SKM-1 treated with dmso at 0.1 percent for 144 hours (cell line): ENCODE results near the gene FOXI2.

Experiments
- DNase-seq: peaks from one replicate; lab custom pipeline; 2025; ENCODE audit not compliant: unreplicated experiment; lab: John Stamatoyannopoulos, UW

FOXI2 gene

DNA sequence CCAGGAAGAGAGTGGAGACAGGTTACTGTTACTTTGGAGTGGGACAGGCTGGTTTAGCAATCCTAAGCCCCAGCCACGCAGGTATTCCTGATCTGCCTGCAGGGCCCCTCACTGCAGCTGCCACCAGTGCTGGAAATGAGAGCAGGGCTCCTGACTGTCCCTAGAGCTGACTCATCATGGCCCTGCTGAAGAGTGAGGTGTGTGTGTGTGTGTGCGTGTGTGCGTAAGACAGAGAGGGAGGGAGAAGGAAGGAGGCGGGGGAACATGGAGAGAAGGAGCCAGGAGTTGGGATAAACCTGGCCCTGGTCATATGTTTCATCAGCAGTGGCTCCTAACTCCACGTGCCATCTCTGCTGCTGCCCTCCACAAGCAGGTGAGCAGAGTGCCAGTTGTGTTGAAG lies 3.6 kb downstream of the FOXI2 start:
- no peak for DNase-seq

DNA sequence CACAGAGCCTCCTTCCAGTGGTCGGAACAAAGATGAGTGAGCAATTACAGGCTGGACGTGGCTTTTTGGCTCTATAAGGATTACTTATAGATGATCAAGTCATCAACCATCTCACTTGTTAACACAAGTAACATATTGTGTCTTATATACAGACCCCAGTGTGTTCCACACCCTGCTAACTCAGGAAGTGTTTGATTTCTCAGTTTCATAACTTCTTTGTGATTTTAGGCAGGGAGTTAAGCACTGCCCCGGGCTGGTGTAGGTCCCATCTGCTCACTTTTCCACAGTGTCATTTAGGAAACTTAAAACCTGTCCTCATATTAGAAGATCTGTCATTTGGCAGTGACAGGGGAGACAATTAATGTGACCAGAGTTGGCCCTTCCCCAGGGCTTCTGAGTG lies 6.2 kb downstream of the FOXI2 start:
- DNase-seq = no peak

DNA sequence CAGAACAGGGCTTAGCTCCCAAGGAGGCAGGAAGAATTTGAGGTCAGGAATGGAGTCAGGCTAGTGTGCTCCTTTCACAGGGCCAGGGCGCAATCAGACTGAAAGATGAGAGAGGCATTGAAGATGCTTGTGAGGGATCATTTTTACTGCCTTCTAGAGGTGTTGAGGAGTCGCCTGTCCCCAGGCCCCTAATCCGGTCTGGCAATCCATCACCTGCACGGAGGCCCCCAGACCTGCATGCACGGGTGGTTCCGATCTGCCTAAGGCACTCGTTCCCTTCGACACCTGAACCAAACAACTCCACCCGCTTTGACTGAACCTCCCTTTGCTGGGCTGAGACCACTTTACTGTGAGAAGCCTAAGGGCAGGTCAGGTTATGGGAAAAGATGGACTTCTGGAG lies 8.0 kb downstream of the FOXI2 start:
- no peak for DNase-seq

DNA sequence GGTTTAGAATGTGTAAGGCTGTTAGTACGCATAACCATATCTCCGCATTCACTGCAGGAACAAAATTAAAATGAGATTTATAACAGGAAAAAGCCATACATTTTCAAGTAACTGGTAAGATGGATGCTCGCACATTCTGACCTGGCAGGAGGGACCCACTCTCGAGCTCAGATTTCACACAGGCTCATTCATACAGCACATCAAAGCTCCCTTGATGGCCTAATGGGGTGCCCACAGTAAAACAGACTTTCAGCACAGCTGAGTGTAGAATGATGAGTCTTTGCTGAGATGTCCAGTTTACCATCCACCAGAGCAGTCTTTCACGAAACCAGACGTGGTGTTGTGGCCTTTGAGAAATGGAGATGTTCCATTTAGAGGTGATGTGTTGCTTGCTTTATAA lies 8.9 kb downstream of the FOXI2 start:
- DNase-seq = no peak

DNA sequence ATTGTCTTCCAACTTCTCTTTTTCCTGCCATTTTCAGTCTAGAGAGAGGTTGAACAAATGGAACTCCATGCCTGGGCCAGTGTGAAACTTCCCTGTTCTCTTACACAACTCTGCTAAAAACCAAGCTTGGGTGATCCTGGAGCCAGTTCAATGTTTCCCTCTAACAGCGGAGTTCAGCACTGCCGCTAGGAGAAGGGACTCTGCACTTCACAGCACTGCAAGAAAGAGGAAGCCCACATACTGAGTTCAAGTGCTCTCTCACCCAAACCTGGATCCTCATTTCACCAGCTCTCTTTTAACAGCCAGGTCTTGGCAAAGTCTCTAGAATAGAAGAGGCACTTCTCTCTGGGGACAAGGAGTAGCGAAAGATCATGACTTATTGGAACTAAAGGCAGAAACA lies 18.8 kb downstream of the FOXI2 start:
- DNase-seq = peak; percentile 79

DNA sequence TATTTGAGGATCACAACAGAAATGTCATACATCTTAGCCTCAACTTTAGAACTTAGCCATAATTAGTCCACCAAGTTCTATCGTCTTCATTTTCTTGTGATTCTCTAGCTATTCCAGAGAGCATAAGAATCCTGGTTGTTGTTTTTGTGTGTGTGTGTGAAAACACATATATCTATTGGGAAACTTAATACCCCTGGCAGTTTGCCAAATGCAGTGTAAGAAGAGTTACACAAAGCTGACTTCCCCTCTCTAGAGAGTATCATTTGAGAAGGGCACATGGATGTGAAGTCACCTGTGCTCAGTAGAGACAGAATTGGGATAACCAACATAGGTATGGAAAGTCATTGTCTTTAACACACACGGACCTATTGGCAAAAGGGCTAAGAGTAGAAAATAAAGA lies 19.3 kb downstream of the FOXI2 start:
- no peak for DNase-seq

DNA sequence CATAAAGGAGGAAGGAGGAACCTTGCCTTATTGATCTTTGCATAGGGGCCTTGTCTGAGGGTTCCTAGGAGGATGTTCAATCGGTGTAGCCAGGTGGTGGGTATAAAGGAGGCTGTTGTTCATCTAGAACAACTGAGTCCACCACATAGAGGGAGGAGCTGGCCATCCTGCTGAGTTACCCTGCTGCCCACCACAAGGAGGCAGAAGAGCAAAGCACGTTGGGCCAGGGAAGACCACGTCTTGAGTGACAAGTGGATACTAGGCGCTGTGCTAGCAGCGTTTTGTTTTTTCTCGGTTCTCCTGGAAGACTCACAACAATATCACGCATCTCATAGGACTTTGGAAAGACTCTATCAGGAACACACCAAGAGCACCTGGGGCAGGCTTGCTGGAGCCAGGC lies 20.0 kb downstream of the FOXI2 start:
- no peak for DNase-seq

DNA sequence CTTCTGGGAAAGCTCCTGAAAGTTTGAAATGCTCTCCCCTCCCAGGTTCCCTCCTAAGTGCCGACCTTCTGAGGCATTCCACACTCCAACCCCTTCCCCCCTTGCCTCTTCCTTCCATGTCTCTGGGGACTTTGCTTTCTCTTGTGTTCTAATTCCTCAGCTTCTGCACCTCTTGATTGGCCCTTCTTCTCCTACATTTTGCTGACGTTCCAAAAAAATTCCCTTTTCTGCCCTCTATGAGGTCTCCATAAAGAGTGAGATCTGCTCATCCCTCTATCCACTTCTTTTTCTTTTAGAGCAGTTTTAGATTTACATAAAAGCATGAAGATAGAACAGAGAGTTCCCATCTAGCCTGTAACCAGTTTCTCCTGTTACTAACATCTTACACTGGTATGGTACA lies 22.3 kb downstream of the FOXI2 start:
- DNase-seq = no peak

DNA sequence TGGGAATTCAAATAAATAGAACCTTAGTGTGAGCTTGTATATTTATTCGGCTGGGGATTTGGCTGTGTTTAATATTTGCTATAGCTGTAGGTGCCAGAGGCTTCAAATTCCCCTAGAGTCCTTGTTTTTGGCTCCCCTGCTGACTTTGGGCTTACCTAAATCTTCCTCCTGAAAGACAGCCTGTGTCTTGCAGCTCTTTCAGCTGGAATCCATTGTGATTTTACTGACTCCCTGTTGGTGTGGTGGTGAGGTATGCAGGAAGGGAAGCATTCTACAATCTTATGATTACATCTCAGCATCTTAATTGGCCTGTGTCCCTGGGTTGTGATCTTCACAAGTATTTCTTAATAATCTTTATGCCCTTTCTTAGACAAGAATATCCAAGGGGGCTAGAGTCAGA lies 25.9 kb downstream of the FOXI2 start:
- no peak for DNase-seq

DNA sequence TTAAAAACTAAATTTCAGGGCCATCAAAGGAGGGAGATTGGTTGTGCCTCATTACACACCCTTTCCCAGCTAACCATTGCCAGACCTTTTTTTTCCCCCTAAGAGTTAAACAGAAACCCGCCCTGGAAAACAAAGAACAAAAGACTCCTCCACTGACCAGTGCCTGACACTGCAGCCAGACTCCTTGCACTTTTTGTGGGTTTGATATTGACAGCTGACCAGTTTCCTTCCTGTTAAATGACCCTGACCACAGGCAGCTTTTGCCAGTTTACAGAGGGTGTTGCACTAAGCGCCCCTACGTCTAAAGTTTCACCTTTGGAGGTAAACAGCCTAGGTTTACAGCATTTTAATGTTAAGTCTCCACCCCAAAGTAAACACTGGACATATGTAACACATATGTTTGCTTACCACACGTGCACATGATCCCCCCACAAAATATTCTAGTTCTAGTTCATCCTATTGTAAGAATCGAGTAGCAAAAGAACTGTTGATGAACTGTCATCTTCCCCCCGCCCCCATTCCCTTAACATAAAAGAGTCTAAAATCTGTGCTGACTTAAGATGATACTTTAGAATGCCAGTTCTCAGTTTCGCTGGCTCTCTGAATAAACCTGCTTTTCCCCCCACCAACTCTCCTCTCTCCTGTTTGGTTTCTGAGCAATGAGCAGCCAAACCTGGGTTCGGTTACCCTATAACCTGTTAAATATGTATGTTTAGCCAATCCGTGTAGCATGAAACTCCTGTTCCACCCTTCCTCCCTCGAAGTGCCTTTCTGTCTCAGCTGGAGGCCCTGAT lies 38.0 kb downstream of the FOXI2 start:
- no peak for DNase-seq

DNA sequence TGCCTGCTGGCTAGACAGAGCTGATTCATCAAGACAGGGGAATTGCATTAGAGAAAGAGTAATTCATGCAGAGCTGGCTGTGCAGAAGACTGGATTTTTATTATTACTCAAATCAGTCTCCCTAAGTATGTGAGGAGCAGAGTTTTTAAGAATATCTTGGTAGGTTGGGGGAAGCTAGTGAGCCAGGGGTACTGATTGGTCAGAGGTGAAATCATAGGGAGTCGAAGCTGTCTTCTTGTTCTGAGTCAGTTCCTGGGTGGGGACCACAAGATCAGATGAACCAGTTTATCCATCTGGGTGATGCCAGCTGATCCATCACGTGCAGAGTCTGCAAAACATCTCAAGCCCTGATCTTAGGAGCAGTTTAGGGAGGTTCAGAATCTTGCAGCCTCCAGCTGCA lies 39.8 kb downstream of the FOXI2 start:
- no peak for DNase-seq

DNA sequence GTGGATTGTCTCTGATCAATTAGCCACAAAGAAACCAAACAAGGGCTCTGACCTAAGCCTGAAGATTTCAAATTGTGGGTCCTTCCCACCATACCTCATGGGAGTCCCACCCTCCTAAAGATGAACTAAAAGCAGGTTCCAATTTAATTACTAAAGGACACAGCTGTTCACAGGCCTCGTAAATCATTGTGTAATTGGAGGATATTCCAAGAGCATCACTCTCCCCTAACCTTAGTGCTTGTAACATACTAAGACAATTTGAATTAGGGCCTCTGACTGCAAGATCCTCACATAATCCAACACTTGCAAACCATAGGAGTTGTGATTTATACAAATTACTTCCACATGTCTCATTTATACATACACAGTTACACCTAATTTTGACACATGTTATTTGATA lies 44.4 kb downstream of the FOXI2 start:
- no peak for DNase-seq

DNA sequence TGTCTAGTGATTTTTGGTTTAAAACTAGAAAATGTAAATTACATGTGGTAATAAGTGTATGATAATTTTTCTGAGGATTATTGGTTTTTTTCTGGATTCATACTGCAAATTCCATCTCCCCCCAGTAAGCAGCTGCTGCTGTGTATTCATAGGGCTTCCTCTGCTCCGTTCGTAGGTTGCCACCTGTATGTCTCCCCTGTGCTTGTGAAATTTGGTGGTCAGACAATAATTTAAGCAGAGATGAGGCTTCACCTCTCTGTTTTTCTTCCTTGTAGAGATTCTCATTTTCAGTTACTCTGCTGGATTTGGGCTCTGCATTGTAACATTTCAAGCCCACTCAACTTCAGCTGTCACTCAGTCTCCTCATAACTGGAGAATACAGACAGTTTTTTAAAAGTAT lies 50.9 kb downstream of the FOXI2 start:
- no peak for DNase-seq

DNA sequence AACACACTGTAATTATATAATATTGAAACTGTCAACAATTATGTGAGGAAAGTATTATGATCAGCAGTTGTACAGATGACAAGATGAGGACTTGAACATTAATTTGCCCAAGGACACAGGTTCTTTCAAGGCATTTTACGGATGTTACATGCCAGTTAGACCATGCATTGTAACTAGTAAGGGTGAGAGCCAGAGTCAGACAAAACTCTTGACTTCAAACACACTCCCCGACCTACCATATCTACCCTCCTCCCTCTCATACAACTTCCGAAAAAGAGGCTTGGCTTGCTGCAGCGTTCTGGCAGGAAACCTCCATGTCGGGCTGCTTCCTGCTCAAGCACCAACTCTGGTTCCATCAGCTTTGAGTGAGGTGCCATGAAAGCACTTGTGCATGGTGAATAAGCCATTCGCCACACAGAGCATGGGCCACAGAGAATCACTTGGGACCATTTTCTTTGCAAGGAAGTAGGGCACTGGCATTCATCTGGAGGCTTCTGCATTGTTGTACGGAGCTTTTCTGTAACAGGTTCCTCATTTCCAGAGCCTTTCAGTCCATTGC lies 53.2 kb downstream of the FOXI2 start:
- DNase-seq = no peak
